GM10266 (cell line): ENCODE results near the gene PADI3.

Experiments used
- DNase-seq: peaks from one replicate; pipeline ENCODE4 v3.0.0; 2012; ENCODE audit errors: extremely low spot score
- TF ChIP-seq, protein P1 (sequence below): IDR thresholded peaks from 2 replicates; pipeline ENCODE4 v1.5.1; 2012; ENCODE audit warnings: mild to moderate bottlenecking, low read depth; ENCODE audit not compliant: control insufficient read depth, insufficient read depth; ENCODE audit errors: missing control alignments

Gene PADI3

GRCh38 chr1:17260738-17261137 is 11.8 kb downstream of the PADI3 start:
- DNase-seq, result no peak
- TF ChIP-seq, protein P1, sequence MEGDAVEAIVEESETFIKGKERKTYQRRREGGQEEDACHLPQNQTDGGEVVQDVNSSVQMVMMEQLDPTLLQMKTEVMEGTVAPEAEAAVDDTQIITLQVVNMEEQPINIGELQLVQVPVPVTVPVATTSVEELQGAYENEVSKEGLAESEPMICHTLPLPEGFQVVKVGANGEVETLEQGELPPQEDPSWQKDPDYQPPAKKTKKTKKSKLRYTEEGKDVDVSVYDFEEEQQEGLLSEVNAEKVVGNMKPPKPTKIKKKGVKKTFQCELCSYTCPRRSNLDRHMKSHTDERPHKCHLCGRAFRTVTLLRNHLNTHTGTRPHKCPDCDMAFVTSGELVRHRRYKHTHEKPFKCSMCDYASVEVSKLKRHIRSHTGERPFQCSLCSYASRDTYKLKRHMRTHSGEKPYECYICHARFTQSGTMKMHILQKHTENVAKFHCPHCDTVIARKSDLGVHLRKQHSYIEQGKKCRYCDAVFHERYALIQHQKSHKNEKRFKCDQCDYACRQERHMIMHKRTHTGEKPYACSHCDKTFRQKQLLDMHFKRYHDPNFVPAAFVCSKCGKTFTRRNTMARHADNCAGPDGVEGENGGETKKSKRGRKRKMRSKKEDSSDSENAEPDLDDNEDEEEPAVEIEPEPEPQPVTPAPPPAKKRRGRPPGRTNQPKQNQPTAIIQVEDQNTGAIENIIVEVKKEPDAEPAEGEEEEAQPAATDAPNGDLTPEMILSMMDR, result no peak

GRCh38 chr1:17263936-17264335 is 15.0 kb downstream of the PADI3 start:
- TF ChIP-seq, protein P1, result no peak
- no peak for DNase-seq

DNA sequence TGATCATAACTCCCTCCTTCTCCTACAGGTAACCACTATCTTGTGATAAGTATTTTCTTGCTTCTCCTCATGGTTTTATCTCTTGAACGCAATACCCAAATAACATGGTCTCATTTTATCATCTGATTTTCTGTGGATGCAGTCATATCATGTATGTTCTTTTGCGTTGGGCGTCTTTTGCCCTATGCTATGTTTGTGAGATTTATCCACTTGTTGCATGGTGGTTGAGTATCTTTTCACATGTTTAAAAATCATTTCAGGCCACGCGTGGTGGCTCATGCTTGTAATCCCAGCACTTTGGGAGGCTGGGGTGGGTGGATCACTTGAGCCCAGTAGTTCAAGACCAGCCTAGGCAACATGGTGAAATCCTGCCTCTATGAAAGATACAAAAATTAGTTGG is 15.6 kb downstream of the PADI3 start:
- DNase-seq, result no peak
- TF ChIP-seq, protein P1, result no peak

- no peak for DNase-seq
- TF ChIP-seq, protein P1, result no peak
Measured at GRCh38 chr1:17265162-17265561, 16.3 kb downstream of the PADI3 start.

DNA sequence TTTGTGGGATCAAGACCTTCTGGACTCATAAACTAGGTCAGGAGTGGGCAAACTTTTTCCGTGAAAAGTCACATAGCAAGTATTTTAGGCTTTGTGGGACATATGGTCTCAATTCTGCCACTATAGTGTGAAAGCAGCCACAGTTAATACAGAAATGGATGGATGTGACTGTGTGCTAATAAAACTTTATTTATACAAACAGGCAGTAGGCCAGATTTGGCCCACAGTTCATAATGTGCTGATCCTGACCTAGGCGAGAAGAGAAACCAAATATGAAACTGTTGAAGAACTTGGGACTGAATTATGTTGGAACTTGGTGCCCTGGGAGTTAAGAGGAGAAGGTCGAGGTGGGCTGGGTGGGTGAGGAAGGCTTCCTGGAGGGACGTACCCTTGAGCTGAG is 17.1 kb downstream of the PADI3 start:
- TF ChIP-seq, protein P1, result no peak
- no peak for DNase-seq

GRCh38 chr1:17270891-17271765 is 22.2 kb downstream of the PADI3 start:
- DNase-seq, result no peak

DNA sequence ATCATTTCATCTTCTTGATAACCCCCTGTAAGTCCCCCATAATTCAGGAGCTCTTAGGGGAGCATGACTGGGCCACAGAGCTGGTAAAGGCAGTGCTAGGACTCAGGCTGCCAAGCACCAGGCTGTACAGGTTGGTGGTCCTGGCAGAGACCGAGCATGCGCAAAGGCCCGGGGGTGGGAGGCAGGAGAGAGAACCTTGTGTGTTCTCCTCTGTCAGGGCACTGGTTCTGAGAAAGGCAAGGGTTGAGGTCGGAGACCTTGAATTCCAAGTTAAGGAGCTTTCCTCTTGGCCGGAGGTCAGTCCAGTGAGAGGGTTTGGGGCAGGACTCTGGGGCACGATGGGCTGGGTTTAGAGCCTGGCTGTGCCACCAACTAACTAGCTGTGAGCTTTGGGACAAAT is 23.2 kb downstream of the PADI3 start:
- DNase-seq, result no peak
- TF ChIP-seq, protein P1, result no peak

More at GRCh38 chr1:17270891-17271765, 22.2 kb downstream of the PADI3 start:
- TF ChIP-seq, protein P1, result no peak
